IPS-20b (cell line): ENCODE measurements around the gene CHERP.
"Not testable (repeated sequence)": the region's sequence is repeated elsewhere in the genome, so short reads cannot be mapped to it uniquely, and the experiment has no call there.

Source experiments
- H3K27ac ChIP-seq: one replicate; pipeline ENCODE4 v1.5.1; 2013; ENCODE audit warnings: low read length
- H3K27me3 ChIP-seq: 2 replicates; pipeline ENCODE4 v1.6.1; 2013; ENCODE audit warnings: mild to moderate bottlenecking, low read length, inconsistent platforms; ENCODE audit not compliant: insufficient read depth
- H3K36me3 ChIP-seq: 2 replicates; pipeline ENCODE4 v1.6.1; 2013; ENCODE audit warnings: low read depth, mild to moderate bottlenecking, inconsistent platforms, low read length, moderate library complexity; ENCODE audit not compliant: insufficient read depth
- H3K4me1 ChIP-seq: 2 replicates; pipeline ENCODE4 v1.6.1; 2013; ENCODE audit warnings: mild to moderate bottlenecking, control low read depth, inconsistent platforms, low read length, moderate library complexity; ENCODE audit not compliant: insufficient read depth
- H3K4me3 ChIP-seq: 2 replicates; pipeline ENCODE4 v1.5.1; 2013; ENCODE audit warnings: mild to moderate bottlenecking, low read length, inconsistent platforms
- H3K9ac ChIP-seq: 2 replicates; pipeline ENCODE4 v1.6.1; 2013; ENCODE audit warnings: low read depth, mild to moderate bottlenecking, inconsistent platforms, low read length, moderate library complexity
- H3K9me3 ChIP-seq: 2 replicates; pipeline ENCODE4 v1.6.1; 2013; ENCODE audit warnings: mild to moderate bottlenecking, low read depth, low read length, inconsistent platforms; ENCODE audit not compliant: insufficient read depth

Gene CHERP

GRCh38 chr19:16520986-16521624, 21.1 kb downstream of the CHERP start:
- H3K36me3 ChIP-seq, result peaks cover 94% of the 10 kb centered on the region
- no peak overlapping the region for H3K9ac ChIP-seq
- H3K27me3 ChIP-seq, result no peaks in the 10 kb centered on the region
- no peaks in the 10 kb centered on the region for H3K9me3 ChIP-seq
- no peaks in the 10 kb centered on the region for H3K4me1 ChIP-seq
- no peak overlapping the region for H3K4me3 ChIP-seq
- H3K27ac ChIP-seq, result no peak overlapping the region

DNA sequence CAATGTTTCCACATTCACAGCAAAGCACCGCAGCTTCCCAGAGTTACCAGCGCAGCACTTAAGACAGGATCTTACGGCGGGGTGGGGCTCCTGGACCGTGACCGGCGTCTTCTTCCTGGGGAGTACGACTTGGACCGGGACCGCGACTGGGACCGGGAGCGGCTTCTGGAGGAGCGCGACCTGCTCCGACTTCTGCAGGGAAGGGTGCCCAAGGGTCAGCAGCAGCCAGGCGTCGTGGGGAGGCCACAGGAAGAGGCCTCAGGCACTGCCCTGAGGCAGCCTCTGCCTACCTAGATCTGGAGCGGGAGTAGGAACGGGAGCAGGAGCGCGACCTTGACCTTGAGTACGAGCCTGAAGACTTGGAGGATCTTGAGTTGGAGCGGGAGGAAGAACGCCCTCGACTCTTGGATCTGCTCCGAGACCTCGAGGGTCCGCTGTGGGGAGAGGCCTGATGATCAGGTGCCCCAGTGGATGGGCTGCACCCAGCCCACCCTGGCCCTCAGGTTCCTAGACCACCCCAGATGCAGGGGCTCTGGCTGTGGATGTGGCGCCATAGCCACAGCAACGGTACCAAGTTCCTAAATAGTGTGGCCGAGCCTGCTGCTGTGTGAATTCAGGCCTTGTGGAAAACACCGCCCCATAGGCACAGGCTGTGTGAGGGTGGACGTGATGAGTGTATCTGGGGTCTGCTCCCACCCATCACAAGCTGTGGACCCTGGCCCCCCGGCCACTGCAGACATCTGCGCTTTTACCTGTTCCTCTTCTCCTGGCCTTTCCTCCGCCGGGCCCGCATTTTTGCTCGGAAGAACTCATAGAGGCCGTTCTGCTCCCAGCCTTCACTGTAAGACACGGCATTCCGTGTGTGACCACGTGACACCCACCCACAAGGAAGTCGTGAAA, 21.9 kb downstream of the CHERP start:
- no peaks in the 10 kb centered on the region for H3K9me3 ChIP-seq

GRCh38 chr19:16519230-16519687, 23.0 kb downstream of the CHERP start:
- H3K4me1 ChIP-seq, result no peaks in the 10 kb centered on the region
- H3K9ac ChIP-seq, result no peak overlapping the region
- H3K27me3 ChIP-seq, result no peaks in the 10 kb centered on the region
- H3K4me3 ChIP-seq, result no peak overlapping the region
- peaks cover 79% of the 10 kb centered on the region for H3K36me3 ChIP-seq
- no peak overlapping the region for H3K27ac ChIP-seq
- no peaks in the 10 kb centered on the region for H3K9me3 ChIP-seq

More for the DNA sequence above, 21.9 kb downstream of the CHERP start:
- H3K9ac ChIP-seq, result no peak overlapping the region
- peaks cover 89% of the 10 kb centered on the region for H3K36me3 ChIP-seq
- no peak overlapping the region for H3K4me3 ChIP-seq
- no peaks in the 10 kb centered on the region for H3K27me3 ChIP-seq
- no peaks in the 10 kb centered on the region for H3K4me1 ChIP-seq
- no peak overlapping the region for H3K27ac ChIP-seq

GRCh38 chr19:16518483-16519229, 23.6 kb downstream of the CHERP start:
- H3K27me3 ChIP-seq, result no peaks in the 10 kb centered on the region
- peaks cover 73% of the 10 kb centered on the region for H3K36me3 ChIP-seq
- no peaks in the 10 kb centered on the region for H3K9me3 ChIP-seq
- H3K4me3 ChIP-seq, result no peak overlapping the region
- no peaks in the 10 kb centered on the region for H3K4me1 ChIP-seq
- no peak overlapping the region for H3K9ac ChIP-seq
- H3K27ac ChIP-seq, result no peak overlapping the region

DNA sequence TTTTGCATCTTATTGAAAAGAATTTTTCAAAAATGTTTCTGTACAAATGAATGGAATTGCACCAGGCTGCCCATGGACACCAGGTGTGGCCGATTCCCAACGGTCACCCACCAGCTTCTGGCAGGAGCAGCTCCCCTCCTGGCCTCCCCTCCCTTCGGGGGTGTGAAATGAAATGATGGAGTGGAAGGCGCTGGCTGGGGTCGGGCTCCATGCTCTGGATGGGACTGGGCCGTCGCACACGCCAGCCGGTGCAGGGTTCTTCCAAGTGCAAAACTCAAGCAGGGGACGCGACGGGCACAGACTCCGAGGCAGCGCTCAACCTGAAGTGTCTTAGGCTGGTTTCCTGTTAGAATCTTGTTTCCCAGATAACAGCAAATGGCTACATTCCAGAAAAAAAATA, 24.2 kb downstream of the CHERP start:
- Histone ChIP-seq H3K27me3 (no peaks in the 10 kb centered on the region), H3K36me3 (peaks cover 67% of the 10 kb centered on the region), H3K4me1 (no peaks in the 10 kb centered on the region), H3K4me3 (no peak overlapping the region), H3K9me3 (no peaks in the 10 kb centered on the region), H3K9ac (no peak overlapping the region), H3K27ac (no peak overlapping the region)

DNA sequence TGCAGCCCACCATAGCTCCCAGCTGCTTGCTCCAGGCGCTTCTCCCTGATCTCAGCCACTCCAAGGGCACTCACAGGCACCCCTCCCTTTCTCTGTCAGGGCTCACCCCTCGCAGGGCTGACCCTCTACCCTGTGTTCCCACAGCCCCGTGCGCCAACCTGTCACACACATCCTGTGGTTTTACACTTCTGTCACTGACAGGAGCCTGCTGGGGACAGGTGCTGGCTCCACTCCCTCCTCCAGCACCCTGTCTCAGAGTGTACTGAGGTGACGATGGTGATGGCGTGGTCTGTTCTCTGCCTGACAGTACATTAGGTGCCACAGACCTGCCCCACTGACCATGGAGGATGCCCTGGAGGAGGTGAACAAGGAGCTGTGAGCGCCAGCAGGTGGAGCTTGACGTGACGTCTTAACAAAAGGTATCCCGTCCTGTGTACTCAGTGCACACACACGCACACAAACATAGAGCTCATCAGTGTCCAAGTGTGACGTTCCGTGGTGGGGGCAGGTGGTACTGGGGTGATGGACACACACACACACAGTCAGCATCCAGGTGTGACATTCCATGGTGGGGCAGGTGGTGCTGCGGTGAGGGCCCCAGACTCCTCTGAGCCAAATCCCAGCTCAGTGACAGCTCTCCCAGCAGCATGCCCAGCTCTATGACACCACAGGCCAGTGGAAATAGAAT, 25.2 kb downstream of the CHERP start:
- no peaks in the 10 kb centered on the region for H3K9me3 ChIP-seq
- H3K36me3 ChIP-seq, result peaks cover 62% of the 10 kb centered on the region

GRCh38 chr19:16516381-16516780, 25.9 kb downstream of the CHERP start:
- no peaks in the 10 kb centered on the region for H3K27me3 ChIP-seq
- no peak overlapping the region for H3K4me3 ChIP-seq
- H3K27ac ChIP-seq, result no peak overlapping the region
- no peak overlapping the region for H3K9ac ChIP-seq
- H3K9me3 ChIP-seq, result no peaks in the 10 kb centered on the region
- peaks cover 60% of the 10 kb centered on the region for H3K36me3 ChIP-seq
- H3K4me1 ChIP-seq, result no peaks in the 10 kb centered on the region

More for the DNA sequence above, 25.2 kb downstream of the CHERP start:
- no peak overlapping the region for H3K4me3 ChIP-seq
- no peak overlapping the region for H3K9ac ChIP-seq
- H3K27me3 ChIP-seq, result no peaks in the 10 kb centered on the region
- no peak overlapping the region for H3K27ac ChIP-seq
- no peaks in the 10 kb centered on the region for H3K4me1 ChIP-seq

- Histone ChIP-seq H3K27ac (no peak overlapping the region), H3K27me3 (no peaks in the 10 kb centered on the region), H3K4me1 (no peaks in the 10 kb centered on the region), H3K4me3 (no peak overlapping the region), H3K36me3 (peaks cover 53% of the 10 kb centered on the region), H3K9ac (no peak overlapping the region), H3K9me3 (no peaks in the 10 kb centered on the region)
Measured at GRCh38 chr19:16514383-16515019, 27.7 kb downstream of the CHERP start.

GRCh38 chr19:16512611-16513010, 29.6 kb downstream of the CHERP start:
- not testable (repeated sequence) for H3K4me1 ChIP-seq, H3K9me3 ChIP-seq, H3K27ac ChIP-seq, H3K27me3 ChIP-seq, H3K9ac ChIP-seq, H3K4me3 ChIP-seq
- peaks cover 38% of the 10 kb centered on the region for H3K36me3 ChIP-seq

GRCh38 chr19:16509141-16510061, 32.8 kb downstream of the CHERP start:
- no peak overlapping the region for H3K4me3 ChIP-seq
- H3K9ac ChIP-seq, result no peak overlapping the region; the same call in 1 of the 2 replicates
- no peak overlapping the region for H3K27ac ChIP-seq
- no peaks in the 10 kb centered on the region for H3K27me3 ChIP-seq
- peaks cover 27% of the 10 kb centered on the region for H3K36me3 ChIP-seq
- H3K9me3 ChIP-seq, result no peaks in the 10 kb centered on the region
- no peaks in the 10 kb centered on the region for H3K4me1 ChIP-seq
